Endothelial cell (in vitro differentiated cells): ENCODE measurements around the gene DNAJB5. TPM values are rescaled to one million over a fixed set of nuclear protein-coding genes. Genes with fewer than 3 reads are reported as not detected.

Source experiments
- DNase-seq: peaks from one replicate; pipeline ENCODE4 v3.0.0; 2021; ENCODE audit warnings: low spot score
- H3K27ac Mint-ChIP-seq: one replicate; pipeline ENCODE4 v1.8.0; 2021; ENCODE audit warnings: mixed read lengths, inconsistent platforms; ENCODE audit not compliant: unreplicated experiment
- H3K27me3 Mint-ChIP-seq: one replicate; pipeline ENCODE4 v1.8.0; 2021; ENCODE audit warnings: mild to moderate bottlenecking, moderate library complexity, mixed read lengths, inconsistent platforms; ENCODE audit not compliant: unreplicated experiment
- H3K36me3 Mint-ChIP-seq: one replicate; pipeline ENCODE4 v1.8.0; 2021; ENCODE audit warnings: mild to moderate bottlenecking, low read depth, mixed read lengths, inconsistent platforms; ENCODE audit not compliant: unreplicated experiment
- H3K4me1 Mint-ChIP-seq: one replicate; pipeline ENCODE4 v1.8.0; 2021; ENCODE audit warnings: mild to moderate bottlenecking, mixed read lengths, inconsistent platforms; ENCODE audit not compliant: unreplicated experiment
- H3K4me3 Mint-ChIP-seq: one replicate; pipeline ENCODE4 v1.8.0; 2021; ENCODE audit warnings: mild to moderate bottlenecking, mixed read lengths, inconsistent platforms; ENCODE audit not compliant: unreplicated experiment
- H3K9me3 Mint-ChIP-seq: one replicate; pipeline ENCODE4 v1.8.0; 2021; ENCODE audit warnings: mixed read lengths, inconsistent platforms; ENCODE audit not compliant: unreplicated experiment
- total RNA-seq: library from RNA; stranded (reverse); fragmentation: NEBNext Ultra II Directional; extraction: Animal tissue kit (Norgen Biotek cat#: 25700); gene quantifications from one replicate; pipeline ENCODE4 v1.2.1, GENCODE V29; 2021; ENCODE audit not compliant: unreplicated experiment
- TF ChIP-seq, protein P1 (sequence below): fragments of 200-600 bp; sonication (generic); IDR thresholded peaks from one replicate; pipeline ENCODE4 v1.5.0; 2021; ENCODE audit warnings: antibody characterized with exemption; ENCODE audit not compliant: unreplicated experiment

The DNAJB5 gene
- total RNA-seq, 1 donor from 2014 or later = 20.4 TPM

DNA sequence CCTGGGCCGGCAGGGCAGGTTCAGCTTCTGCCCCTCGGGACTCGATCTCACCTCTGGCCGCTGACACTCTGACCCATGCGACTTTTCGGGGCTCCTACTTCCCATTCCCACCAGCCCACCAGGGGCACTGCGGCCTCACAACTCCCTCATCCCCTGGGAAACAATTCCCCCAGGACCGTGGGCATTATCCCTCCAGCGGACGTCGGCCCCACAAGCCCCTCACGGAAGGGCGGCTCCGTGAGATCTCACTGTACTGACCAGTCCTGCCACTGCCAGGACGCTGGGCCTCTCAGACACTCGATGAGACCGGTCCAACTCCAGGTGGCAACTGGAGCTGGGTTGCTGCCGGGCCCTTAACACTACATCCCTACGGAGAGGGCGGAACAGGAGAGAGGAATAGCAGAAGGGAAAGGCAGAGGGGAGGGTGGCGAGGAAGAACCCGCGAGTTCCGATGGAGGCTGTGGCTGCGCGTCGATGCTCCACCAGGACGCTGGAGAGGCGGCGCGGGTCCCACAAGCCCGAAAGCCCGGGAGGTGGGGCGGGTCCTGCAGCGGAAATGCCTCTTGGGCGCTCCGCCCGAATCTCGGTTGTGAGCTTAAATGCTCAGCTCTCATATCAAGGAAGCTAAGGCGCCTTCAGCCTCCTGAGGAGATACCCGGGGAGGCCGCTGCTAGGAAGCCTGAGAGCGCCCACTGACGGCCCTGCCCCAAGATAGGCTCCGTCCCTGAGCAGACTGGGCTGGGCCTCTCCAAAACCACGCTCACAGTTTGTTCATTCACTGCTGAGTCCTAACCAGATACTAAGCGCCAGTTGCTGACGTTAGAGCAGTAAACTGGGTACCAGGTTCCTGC lies 46.5 kb downstream of the DNAJB5 start:
- Mint-ChIP-seq H3K27ac (no peak overlapping the region), H3K9me3 (no peaks in the 10 kb centered on the region), H3K4me3 (no peak overlapping the region), H3K27me3 (peaks cover 1% of the 10 kb centered on the region), H3K4me1 (no peaks in the 10 kb centered on the region), H3K36me3 (peaks cover 20% of the 10 kb centered on the region)
- TF ChIP-seq, protein P1, sequence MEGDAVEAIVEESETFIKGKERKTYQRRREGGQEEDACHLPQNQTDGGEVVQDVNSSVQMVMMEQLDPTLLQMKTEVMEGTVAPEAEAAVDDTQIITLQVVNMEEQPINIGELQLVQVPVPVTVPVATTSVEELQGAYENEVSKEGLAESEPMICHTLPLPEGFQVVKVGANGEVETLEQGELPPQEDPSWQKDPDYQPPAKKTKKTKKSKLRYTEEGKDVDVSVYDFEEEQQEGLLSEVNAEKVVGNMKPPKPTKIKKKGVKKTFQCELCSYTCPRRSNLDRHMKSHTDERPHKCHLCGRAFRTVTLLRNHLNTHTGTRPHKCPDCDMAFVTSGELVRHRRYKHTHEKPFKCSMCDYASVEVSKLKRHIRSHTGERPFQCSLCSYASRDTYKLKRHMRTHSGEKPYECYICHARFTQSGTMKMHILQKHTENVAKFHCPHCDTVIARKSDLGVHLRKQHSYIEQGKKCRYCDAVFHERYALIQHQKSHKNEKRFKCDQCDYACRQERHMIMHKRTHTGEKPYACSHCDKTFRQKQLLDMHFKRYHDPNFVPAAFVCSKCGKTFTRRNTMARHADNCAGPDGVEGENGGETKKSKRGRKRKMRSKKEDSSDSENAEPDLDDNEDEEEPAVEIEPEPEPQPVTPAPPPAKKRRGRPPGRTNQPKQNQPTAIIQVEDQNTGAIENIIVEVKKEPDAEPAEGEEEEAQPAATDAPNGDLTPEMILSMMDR = no peak
- no peak for DNase-seq

- Mint-ChIP-seq H3K36me3 (peaks cover 25% of the 10 kb centered on the region), H3K4me3 (peak overlapping the region; percentile 24), H3K4me1 (no peaks in the 10 kb centered on the region), H3K27me3 (peaks cover 4% of the 10 kb centered on the region), H3K9me3 (no peaks in the 10 kb centered on the region), H3K27ac (no peak overlapping the region)
- TF ChIP-seq, protein P1 = no peak
- DNase-seq = no peak
Measured at GRCh38 chr9:35042081-35042604, 52.6 kb downstream of the DNAJB5 start.

GRCh38 chr9:35042891-35043545 lies 53.5 kb downstream of the DNAJB5 start:
- no peaks in the 10 kb centered on the region for H3K4me1 Mint-ChIP-seq
- H3K4me3 Mint-ChIP-seq = no peak overlapping the region
- peaks cover 4% of the 10 kb centered on the region for H3K27me3 Mint-ChIP-seq
- no peak for DNase-seq
- H3K9me3 Mint-ChIP-seq = no peaks in the 10 kb centered on the region
- TF ChIP-seq, protein P1 = no peak
- peak overlapping the region; percentile 7 for H3K27ac Mint-ChIP-seq
- H3K36me3 Mint-ChIP-seq = peaks cover 25% of the 10 kb centered on the region

DNA sequence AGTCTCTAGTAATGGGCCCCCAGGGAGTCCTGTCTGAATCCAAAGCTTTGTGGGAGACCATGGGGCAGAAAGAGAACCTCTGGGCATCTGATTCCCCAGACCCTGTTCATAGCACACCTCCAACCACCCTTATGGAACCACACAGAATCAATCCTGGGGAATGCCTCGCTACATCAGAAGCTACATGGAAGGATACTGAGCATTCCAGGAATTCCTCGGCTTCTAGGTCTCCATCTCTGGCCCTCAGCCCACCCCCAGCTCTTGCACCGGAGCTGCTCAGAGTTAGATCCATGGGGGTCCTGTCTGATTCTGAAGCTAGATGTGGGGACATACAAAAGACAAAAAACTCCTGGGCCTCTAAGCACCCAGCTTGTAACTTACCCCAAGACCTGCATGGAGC lies 54.5 kb downstream of the DNAJB5 start:
- H3K9me3 Mint-ChIP-seq = no peaks in the 10 kb centered on the region
- no peak overlapping the region for H3K27ac Mint-ChIP-seq
- H3K4me1 Mint-ChIP-seq = no peaks in the 10 kb centered on the region
- H3K36me3 Mint-ChIP-seq = peaks cover 28% of the 10 kb centered on the region
- H3K4me3 Mint-ChIP-seq = no peak overlapping the region
- peaks cover 4% of the 10 kb centered on the region for H3K27me3 Mint-ChIP-seq
- DNase-seq = no peak
- TF ChIP-seq, protein P1 = no peak

Other genes with a start within 250 kb of the DNAJB5 start
- 0.13 TPM for gene PHF24, start 31.5 kb upstream of the DNAJB5 start, total RNA-seq
- 397 TPM for gene VCP, start 82.9 kb downstream of the DNAJB5 start, total RNA-seq
- gene FANCG, start 90.2 kb downstream of the DNAJB5 start, total RNA-seq = 41.4 TPM
- gene PIGO, start 106.8 kb downstream of the DNAJB5 start, total RNA-seq = 20.3 TPM
- gene STOML2, start 113.4 kb downstream of the DNAJB5 start, total RNA-seq = 108 TPM
- 33.7 TPM for gene ATOSB, start 126.1 kb downstream of the DNAJB5 start, total RNA-seq
- 39.9 TPM for gene UNC13B, start 172.3 kb downstream of the DNAJB5 start, total RNA-seq